HEK293 (cell line): ENCODE measurements around the gene SYT2.

ENCODE experiments used
- KLF7 ChIP-seq: fragments of 450-650 bp; formaldehyde crosslinking; IDR thresholded peaks from 2 replicates; pipeline ENCODE4 v1.5.1; 2016; ENCODE audit warnings: missing biosample characterization, missing genetic modification characterization, borderline replicate concordance
- KLF9 ChIP-seq: fragments of 450-650 bp; formaldehyde crosslinking; IDR thresholded peaks from 2 replicates; pipeline ENCODE4 v1.5.1; 2016; ENCODE audit warnings: missing biosample characterization, missing genetic modification characterization, low read depth
- OSR2 ChIP-seq: fragments of 450-650 bp; formaldehyde crosslinking; IDR thresholded peaks from 2 replicates; pipeline ENCODE4 v1.5.1; 2016; ENCODE audit warnings: missing biosample characterization, missing genetic modification characterization
- SCRT2 ChIP-seq: fragments of 450-650 bp; formaldehyde crosslinking; IDR thresholded peaks from 2 replicates; pipeline ENCODE4 v1.5.1; 2016; ENCODE audit warnings: missing biosample characterization, missing genetic modification characterization
- ZNF132 ChIP-seq: fragments of 450-650 bp; formaldehyde crosslinking; IDR thresholded peaks from 2 replicates; pipeline ENCODE4 v1.5.1; 2017; ENCODE audit warnings: missing biosample characterization, missing genetic modification characterization, borderline replicate concordance
- ZNF23 ChIP-seq: fragments of 450-650 bp; formaldehyde crosslinking; IDR thresholded peaks from 2 replicates; pipeline ENCODE4 v1.5.1; 2016; ENCODE audit warnings: missing biosample characterization, missing genetic modification characterization, borderline replicate concordance
- ZNF239 ChIP-seq: fragments of 450-650 bp; formaldehyde crosslinking; IDR thresholded peaks from 2 replicates; pipeline ENCODE4 v1.5.1; 2016; ENCODE audit warnings: missing biosample characterization, missing genetic modification characterization
- ZNF366 ChIP-seq: fragments of 450-650 bp; formaldehyde crosslinking; conservative IDR thresholded peaks from 2 replicates; pipeline ENCODE4 v1.5.1; 2016; ENCODE audit warnings: missing biosample characterization, missing genetic modification characterization
- ZNF416 ChIP-seq: fragments of 450-650 bp; formaldehyde crosslinking; IDR thresholded peaks from 2 replicates; pipeline ENCODE4 v1.5.1; 2016; ENCODE audit warnings: missing biosample characterization, missing genetic modification characterization
- ZNF660 ChIP-seq: fragments of 450-650 bp; IDR thresholded peaks from 2 replicates; pipeline ENCODE4 v1.5.1; 2018; ENCODE audit warnings: missing biosample characterization, mild to moderate bottlenecking, missing genetic modification characterization
- ZNF677 ChIP-seq: fragments of 450-650 bp; IDR thresholded peaks from 2 replicates; pipeline ENCODE4 v1.5.0; 2018; ENCODE audit warnings: missing biosample characterization, mild to moderate bottlenecking, missing genetic modification characterization, moderate library complexity
- ZSCAN16 ChIP-seq: fragments of 450-650 bp; formaldehyde crosslinking; IDR thresholded peaks from 2 replicates; pipeline ENCODE4 v1.5.1; 2016; ENCODE audit warnings: missing biosample characterization, missing genetic modification characterization
- TF ChIP-seq, protein P1 (sequence below): fragments of 450-650 bp; formaldehyde crosslinking; IDR thresholded peaks from 2 replicates; pipeline ENCODE4 v1.5.1; 2016; ENCODE audit warnings: missing biosample characterization, missing genetic modification characterization
- TF ChIP-seq, protein P2 (sequence below): fragments of 450-650 bp; formaldehyde crosslinking; IDR thresholded peaks from 2 replicates; pipeline ENCODE4 v1.5.1; 2016; ENCODE audit warnings: missing biosample characterization, missing genetic modification characterization
- TF ChIP-seq, protein P3 (sequence below): IDR thresholded peaks from 2 replicates; pipeline ENCODE4 v1.6.1; 2011; ENCODE audit warnings: mild to moderate bottlenecking, low read depth, low read length, borderline replicate concordance
- TF ChIP-seq, protein P4 (sequence below): fragments of 450-650 bp; formaldehyde crosslinking; IDR thresholded peaks from 2 replicates; pipeline ENCODE4 v1.5.1; 2016; ENCODE audit warnings: missing biosample characterization, missing genetic modification characterization, borderline replicate concordance
- TF ChIP-seq, protein P5 (sequence below): fragments of 450-650 bp; formaldehyde crosslinking; IDR thresholded peaks from 2 replicates; pipeline ENCODE4 v1.5.1; 2016; ENCODE audit warnings: missing biosample characterization, missing genetic modification characterization
- TF ChIP-seq, protein P6 (sequence below): fragments of 450-650 bp; formaldehyde crosslinking; conservative IDR thresholded peaks from 2 replicates; pipeline ENCODE4 v1.5.1; 2016; ENCODE audit warnings: low read depth, missing biosample characterization, missing genetic modification characterization
- TF ChIP-seq, protein P7 (sequence below): fragments of 450-650 bp; formaldehyde crosslinking; optimal IDR thresholded peaks from 2 replicates; pipeline ENCODE3; 2016; ENCODE audit warnings: missing biosample characterization, mild to moderate bottlenecking, missing genetic modification characterization
- TF ChIP-seq, protein P8 (sequence below): fragments of 450-650 bp; formaldehyde crosslinking; IDR thresholded peaks from 2 replicates; pipeline ENCODE4 v1.5.1; 2017; ENCODE audit warnings: missing biosample characterization, missing genetic modification characterization

SYT2 gene

DNA sequence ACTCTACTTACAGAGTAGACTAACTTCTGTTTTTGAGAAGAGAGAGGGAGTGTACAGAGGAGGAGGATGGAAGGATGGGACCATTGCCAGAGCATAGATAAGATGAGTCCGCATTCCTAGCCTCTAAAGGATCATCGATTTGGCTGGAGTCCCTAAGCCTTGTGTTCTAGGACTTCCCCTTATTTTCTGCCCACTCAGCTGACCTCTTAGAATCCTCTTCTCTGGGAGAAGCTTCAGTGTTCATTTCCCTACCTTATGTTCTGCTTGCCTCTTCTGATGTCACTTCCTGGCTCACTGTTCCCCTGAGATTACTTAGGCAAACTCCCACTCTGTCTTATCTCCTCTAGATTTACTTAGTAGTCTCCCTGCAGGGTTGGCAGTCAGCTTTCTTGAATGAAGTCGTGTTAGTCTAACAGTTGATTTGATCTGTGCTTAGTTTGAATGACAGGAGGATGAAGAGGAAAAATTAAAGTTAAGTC, 156.7 kb downstream of the SYT2 start (continued):
- TF ChIP-seq, protein P1, sequence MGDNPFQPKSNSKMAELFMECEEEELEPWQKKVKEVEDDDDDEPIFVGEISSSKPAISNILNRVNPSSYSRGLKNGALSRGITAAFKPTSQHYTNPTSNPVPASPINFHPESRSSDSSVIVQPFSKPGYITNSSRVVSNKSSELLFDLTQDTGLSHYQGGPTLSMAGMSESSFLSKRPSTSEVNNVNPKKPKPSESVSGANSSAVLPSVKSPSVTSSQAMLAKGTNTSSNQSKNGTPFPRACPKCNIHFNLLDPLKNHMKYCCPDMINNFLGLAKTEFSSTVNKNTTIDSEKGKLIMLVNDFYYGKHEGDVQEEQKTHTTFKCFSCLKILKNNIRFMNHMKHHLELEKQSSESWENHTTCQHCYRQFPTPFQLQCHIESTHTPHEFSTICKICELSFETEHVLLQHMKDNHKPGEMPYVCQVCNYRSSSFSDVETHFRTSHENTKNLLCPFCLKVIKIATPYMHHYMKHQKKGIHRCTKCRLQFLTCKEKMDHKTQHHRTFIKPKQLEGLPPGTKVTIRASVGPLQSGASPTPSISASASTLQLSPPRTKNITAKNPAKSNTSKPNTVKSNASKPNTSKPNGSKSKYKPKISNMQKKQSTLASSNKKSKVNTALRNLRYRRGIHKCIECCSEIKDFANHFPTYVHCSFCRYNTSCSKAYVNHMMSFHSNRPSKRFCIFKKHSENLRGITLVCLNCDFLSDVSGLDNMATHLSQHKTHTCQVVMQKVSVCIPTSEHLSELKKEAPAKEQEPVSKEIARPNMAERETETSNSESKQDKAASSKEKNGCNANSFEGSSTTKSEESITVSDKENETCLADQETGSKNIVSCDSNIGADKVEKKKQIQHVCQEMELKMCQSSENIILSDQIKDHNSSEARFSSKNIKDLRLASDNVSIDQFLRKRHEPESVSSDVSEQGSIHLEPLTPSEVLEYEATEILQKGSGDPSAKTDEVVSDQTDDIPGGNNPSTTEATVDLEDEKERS (tag by site-specific recombination): no peak
- TF ChIP-seq, protein P2, sequence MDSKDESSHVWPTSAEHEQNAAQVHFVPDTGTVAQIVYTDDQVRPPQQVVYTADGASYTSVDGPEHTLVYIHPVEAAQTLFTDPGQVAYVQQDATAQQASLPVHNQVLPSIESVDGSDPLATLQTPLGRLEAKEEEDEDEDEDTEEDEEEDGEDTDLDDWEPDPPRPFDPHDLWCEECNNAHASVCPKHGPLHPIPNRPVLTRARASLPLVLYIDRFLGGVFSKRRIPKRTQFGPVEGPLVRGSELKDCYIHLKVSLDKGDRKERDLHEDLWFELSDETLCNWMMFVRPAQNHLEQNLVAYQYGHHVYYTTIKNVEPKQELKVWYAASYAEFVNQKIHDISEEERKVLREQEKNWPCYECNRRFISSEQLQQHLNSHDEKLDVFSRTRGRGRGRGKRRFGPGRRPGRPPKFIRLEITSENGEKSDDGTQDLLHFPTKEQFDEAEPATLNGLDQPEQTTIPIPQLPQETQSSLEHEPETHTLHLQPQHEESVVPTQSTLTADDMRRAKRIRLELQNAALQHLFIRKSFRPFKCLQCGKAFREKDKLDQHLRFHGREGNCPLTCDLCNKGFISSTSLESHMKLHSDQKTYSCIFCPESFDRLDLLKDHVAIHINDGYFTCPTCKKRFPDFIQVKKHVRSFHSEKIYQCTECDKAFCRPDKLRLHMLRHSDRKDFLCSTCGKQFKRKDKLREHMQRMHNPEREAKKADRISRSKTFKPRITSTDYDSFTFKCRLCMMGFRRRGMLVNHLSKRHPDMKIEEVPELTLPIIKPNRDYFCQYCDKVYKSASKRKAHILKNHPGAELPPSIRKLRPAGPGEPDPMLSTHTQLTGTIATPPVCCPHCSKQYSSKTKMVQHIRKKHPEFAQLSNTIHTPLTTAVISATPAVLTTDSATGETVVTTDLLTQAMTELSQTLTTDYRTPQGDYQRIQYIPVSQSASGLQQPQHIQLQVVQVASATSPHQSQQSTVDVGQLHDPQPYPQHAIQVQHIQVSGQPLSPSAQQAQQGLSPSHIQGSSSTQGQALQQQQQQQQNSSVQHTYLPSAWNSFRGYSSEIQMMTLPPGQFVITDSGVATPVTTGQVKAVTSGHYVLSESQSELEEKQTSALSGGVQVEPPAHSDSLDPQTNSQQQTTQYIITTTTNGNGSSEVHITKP: peak; percentile 46
- TF ChIP-seq OSR2 (tag by site-specific recombination): peak; percentile 90
- no peak for TF ChIP-seq KLF9 (tag by site-specific recombination)
- TF ChIP-seq SCRT2: no peak
- TF ChIP-seq, protein P3, sequence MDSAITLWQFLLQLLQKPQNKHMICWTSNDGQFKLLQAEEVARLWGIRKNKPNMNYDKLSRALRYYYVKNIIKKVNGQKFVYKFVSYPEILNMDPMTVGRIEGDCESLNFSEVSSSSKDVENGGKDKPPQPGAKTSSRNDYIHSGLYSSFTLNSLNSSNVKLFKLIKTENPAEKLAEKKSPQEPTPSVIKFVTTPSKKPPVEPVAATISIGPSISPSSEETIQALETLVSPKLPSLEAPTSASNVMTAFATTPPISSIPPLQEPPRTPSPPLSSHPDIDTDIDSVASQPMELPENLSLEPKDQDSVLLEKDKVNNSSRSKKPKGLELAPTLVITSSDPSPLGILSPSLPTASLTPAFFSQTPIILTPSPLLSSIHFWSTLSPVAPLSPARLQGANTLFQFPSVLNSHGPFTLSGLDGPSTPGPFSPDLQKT: no peak
- TF ChIP-seq KLF7 (tag by site-specific recombination): no peak
- no peak for TF ChIP-seq ZNF239
- TF ChIP-seq, protein P4, sequence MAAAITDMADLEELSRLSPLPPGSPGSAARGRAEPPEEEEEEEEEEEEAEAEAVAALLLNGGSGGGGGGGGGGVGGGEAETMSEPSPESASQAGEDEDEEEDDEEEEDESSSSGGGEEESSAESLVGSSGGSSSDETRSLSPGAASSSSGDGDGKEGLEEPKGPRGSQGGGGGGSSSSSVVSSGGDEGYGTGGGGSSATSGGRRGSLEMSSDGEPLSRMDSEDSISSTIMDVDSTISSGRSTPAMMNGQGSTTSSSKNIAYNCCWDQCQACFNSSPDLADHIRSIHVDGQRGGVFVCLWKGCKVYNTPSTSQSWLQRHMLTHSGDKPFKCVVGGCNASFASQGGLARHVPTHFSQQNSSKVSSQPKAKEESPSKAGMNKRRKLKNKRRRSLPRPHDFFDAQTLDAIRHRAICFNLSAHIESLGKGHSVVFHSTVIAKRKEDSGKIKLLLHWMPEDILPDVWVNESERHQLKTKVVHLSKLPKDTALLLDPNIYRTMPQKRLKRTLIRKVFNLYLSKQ (tag by site-specific recombination): no peak
- peak; percentile 32; the same call in 1 of the 2 replicates for TF ChIP-seq ZNF366 (tag by site-specific recombination)
- TF ChIP-seq ZNF677: no peak
- no peak for TF ChIP-seq ZSCAN16 (tag by site-specific recombination)
- no peak for TF ChIP-seq ZNF660 (tag by site-specific recombination)
- TF ChIP-seq, protein P5, sequence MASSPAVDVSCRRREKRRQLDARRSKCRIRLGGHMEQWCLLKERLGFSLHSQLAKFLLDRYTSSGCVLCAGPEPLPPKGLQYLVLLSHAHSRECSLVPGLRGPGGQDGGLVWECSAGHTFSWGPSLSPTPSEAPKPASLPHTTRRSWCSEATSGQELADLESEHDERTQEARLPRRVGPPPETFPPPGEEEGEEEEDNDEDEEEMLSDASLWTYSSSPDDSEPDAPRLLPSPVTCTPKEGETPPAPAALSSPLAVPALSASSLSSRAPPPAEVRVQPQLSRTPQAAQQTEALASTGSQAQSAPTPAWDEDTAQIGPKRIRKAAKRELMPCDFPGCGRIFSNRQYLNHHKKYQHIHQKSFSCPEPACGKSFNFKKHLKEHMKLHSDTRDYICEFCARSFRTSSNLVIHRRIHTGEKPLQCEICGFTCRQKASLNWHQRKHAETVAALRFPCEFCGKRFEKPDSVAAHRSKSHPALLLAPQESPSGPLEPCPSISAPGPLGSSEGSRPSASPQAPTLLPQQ (tag by site-specific recombination): no peak
- TF ChIP-seq, protein P6, sequence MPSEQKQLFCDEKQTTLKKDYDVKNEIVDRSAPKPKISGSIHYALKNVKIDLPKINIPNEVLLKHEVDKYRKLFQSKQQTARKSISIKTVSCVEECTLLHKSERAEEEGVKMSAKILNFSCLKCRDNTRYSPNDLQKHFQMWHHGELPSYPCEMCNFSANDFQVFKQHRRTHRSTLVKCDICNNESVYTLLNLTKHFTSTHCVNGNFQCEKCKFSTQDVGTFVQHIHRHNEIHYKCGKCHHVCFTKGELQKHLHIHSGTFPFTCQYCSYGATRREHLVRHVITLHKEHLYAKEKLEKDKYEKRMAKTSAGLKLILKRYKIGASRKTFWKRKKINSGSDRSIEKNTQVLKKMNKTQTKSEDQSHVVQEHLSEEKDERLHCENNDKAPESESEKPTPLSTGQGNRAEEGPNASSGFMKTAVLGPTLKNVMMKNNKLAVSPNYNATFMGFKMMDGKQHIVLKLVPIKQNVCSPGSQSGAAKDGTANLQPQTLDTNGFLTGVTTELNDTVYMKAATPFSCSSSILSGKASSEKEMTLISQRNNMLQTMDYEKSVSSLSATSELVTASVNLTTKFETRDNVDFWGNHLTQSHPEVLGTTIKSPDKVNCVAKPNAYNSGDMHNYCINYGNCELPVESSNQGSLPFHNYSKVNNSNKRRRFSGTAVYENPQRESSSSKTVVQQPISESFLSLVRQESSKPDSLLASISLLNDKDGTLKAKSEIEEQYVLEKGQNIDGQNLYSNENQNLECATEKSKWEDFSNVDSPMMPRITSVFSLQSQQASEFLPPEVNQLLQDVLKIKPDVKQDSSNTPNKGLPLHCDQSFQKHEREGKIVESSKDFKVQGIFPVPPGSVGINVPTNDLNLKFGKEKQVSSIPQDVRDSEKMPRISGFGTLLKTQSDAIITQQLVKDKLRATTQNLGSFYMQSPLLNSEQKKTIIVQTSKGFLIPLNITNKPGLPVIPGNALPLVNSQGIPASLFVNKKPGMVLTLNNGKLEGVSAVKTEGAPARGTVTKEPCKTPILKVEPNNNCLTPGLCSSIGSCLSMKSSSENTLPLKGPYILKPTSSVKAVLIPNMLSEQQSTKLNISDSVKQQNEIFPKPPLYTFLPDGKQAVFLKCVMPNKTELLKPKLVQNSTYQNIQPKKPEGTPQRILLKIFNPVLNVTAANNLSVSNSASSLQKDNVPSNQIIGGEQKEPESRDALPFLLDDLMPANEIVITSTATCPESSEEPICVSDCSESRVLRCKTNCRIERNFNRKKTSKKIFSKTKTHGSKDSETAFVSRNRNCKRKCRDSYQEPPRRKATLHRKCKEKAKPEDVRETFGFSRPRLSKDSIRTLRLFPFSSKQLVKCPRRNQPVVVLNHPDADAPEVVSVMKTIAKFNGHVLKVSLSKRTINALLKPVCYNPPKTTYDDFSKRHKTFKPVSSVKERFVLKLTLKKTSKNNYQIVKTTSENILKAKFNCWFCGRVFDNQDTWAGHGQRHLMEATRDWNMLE: peak; percentile 62
- TF ChIP-seq, protein P7, sequence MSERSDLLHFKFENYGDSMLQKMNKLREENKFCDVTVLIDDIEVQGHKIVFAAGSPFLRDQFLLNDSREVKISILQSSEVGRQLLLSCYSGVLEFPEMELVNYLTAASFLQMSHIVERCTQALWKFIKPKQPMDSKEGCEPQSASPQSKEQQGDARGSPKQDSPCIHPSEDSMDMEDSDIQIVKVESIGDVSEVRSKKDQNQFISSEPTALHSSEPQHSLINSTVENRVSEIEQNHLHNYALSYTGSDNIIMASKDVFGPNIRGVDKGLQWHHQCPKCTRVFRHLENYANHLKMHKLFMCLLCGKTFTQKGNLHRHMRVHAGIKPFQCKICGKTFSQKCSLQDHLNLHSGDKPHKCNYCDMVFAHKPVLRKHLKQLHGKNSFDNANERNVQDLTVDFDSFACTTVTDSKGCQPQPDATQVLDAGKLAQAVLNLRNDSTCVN: no peak
- TF ChIP-seq ZNF416 (tag by site-specific recombination): no peak
- TF ChIP-seq ZNF23 (tag by site-specific recombination): no peak
- TF ChIP-seq ZNF132 (tag by site-specific recombination): no peak
- TF ChIP-seq, protein P8, sequence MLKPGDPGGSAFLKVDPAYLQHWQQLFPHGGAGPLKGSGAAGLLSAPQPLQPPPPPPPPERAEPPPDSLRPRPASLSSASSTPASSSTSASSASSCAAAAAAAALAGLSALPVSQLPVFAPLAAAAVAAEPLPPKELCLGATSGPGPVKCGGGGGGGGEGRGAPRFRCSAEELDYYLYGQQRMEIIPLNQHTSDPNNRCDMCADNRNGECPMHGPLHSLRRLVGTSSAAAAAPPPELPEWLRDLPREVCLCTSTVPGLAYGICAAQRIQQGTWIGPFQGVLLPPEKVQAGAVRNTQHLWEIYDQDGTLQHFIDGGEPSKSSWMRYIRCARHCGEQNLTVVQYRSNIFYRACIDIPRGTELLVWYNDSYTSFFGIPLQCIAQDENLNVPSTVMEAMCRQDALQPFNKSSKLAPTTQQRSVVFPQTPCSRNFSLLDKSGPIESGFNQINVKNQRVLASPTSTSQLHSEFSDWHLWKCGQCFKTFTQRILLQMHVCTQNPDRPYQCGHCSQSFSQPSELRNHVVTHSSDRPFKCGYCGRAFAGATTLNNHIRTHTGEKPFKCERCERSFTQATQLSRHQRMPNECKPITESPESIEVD (tag by site-specific recombination): no peak
